Ectodermal cell (in vitro differentiated cells): ENCODE results near the gene AHCTF1.
"Not testable (repeated sequence)": the region's sequence is repeated elsewhere in the genome, so short reads cannot be mapped to it uniquely, and the experiment has no call there.

ENCODE experiments used
- H3K27ac ChIP-seq: 2 replicates; pipeline ENCODE4 v1.7.0; 2013; ENCODE audit warnings: mild to moderate bottlenecking, low read depth, low read length; ENCODE audit not compliant: insufficient read depth, poor library complexity, severe bottlenecking
- H3K27me3 ChIP-seq: 2 replicates; pipeline ENCODE4 v1.7.0; 2013; ENCODE audit warnings: mild to moderate bottlenecking, low read length; ENCODE audit not compliant: insufficient read depth, control insufficient read depth, poor library complexity, severe bottlenecking
- H3K36me3 ChIP-seq: one replicate; pipeline ENCODE4 v1.7.0; 2013; ENCODE audit warnings: low read length; ENCODE audit not compliant: control insufficient read depth, insufficient read depth
- H3K4me1 ChIP-seq: one replicate; pipeline ENCODE4 v1.7.0; 2013; ENCODE audit warnings: low read length; ENCODE audit not compliant: control insufficient read depth, insufficient read depth
- H3K4me3 ChIP-seq: 2 replicates; pipeline ENCODE4 v1.7.0; 2013; ENCODE audit warnings: low read depth, low read length, control low read depth; ENCODE audit not compliant: insufficient read depth
- H3K9me3 ChIP-seq: 2 replicates; pipeline ENCODE4 v1.7.0; 2013; ENCODE audit warnings: mild to moderate bottlenecking, low read length, moderate library complexity; ENCODE audit not compliant: control insufficient read depth
- WGBS, 2 experiments: methylation state at CpG; one replicate each; pipeline ENCODE4 v1.1.7; 2013; ENCODE audit warnings: missing lambda C conversion rate in 2 of 2; 5-methylcytosine and 5-hydroxymethylcytosine counted together

Gene AHCTF1

GRCh38 chr1:246885389-246885788, 46.4 kb downstream of the AHCTF1 start:
- not testable (repeated sequence) for H3K4me1 ChIP-seq, H3K27me3 ChIP-seq, H3K4me3 ChIP-seq, H3K9me3 ChIP-seq, H3K27ac ChIP-seq
- 91 to 100% methylated on average over 2 to 3 of the region's 5 CpGs for WGBS, 2 experiments
- H3K36me3 ChIP-seq: peaks cover 10% of the 10 kb centered on the region

DNA sequence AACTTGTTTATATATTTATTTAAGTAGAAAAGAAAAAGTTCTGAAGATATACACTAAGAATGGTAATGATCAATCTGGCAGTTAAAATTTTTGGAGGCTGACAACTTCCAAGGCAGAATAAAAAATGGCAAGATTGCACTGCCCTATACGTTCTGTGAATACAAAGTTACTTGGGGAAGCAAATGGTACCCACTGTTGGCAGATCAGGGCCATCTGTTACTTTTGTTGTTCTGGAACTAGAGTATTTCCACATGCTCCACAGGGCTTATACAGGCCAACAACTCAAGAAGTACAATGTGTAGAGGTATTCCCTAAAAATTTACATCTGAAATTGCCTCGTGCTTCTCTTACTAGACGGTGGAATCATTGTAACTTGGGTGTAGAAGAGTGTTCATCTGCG, 53.2 kb downstream of the AHCTF1 start:
- WGBS, 2 experiments: 93 to 100% methylated on average over 2 to 4 of the region's 4 CpGs
- Histone ChIP-seq H3K4me3 (no peak overlapping the region), H3K4me1 (no peaks in the 10 kb centered on the region), H3K27ac (no peak overlapping the region), H3K9me3 (no peaks in the 10 kb centered on the region), H3K36me3 (peaks cover 12% of the 10 kb centered on the region), H3K27me3 (no peaks in the 10 kb centered on the region)

GRCh38 chr1:246876431-246876830, 55.3 kb downstream of the AHCTF1 start:
- Histone ChIP-seq H3K27me3 (no peaks in the 10 kb centered on the region), H3K27ac (no peak overlapping the region), H3K36me3 (peaks cover 18% of the 10 kb centered on the region), H3K4me1 (no peaks in the 10 kb centered on the region), H3K4me3 (no peak overlapping the region), H3K9me3 (no peaks in the 10 kb centered on the region)
- WGBS, 2 experiments: 93 to 96% methylated on average over 3 of the region's 3 CpGs

GRCh38 chr1:246875041-246876026, 56.4 kb downstream of the AHCTF1 start:
- H3K36me3 ChIP-seq: peaks cover 18% of the 10 kb centered on the region
- H3K27ac ChIP-seq: no peak overlapping the region
- 92 to 93% methylated on average over 7 to 8 of the region's 8 CpGs for WGBS, 2 experiments

DNA sequence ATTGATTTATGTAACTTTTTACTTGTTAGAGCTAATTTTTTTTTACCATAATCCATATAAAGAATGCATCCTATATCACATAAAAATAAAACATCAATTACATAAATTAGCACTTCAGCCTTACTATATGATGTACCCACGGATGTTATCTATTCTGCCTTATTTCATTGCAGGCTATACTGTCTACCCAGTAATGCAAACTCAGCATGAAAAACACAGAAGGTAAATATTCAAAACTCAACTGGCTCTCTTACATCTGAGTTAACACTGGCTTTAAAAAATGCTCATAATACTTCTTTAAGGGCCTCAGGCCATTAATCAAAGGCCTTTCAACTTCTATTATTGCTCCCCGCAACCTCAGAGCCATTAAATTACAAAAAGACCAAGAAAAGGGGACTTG, 65.8 kb downstream of the AHCTF1 start:
- Histone ChIP-seq H3K27ac (no peak overlapping the region), H3K4me1 (no peaks in the 10 kb centered on the region), H3K36me3 (peaks cover 11% of the 10 kb centered on the region), H3K9me3 (no peaks in the 10 kb centered on the region), H3K27me3 (no peaks in the 10 kb centered on the region), H3K4me3 (no peak overlapping the region)
- WGBS, 2 experiments: 86 to 94% methylated on average over 2 of the region's 2 CpGs

More at GRCh38 chr1:246875041-246876026, 56.4 kb downstream of the AHCTF1 start:
- Histone ChIP-seq H3K4me3 (no peak overlapping the region), H3K4me1 (no peaks in the 10 kb centered on the region), H3K27me3 (no peaks in the 10 kb centered on the region), H3K9me3 (no peaks in the 10 kb centered on the region)

- H3K4me3 ChIP-seq: not testable (repeated sequence)
- H3K36me3 ChIP-seq: peaks cover 19% of the 10 kb centered on the region
- 95 to 96% methylated on average over 9 of the region's 9 CpGs for WGBS, 2 experiments
Observed at GRCh38 chr1:246863791-246864190, 68.0 kb downstream of the AHCTF1 start.

DNA sequence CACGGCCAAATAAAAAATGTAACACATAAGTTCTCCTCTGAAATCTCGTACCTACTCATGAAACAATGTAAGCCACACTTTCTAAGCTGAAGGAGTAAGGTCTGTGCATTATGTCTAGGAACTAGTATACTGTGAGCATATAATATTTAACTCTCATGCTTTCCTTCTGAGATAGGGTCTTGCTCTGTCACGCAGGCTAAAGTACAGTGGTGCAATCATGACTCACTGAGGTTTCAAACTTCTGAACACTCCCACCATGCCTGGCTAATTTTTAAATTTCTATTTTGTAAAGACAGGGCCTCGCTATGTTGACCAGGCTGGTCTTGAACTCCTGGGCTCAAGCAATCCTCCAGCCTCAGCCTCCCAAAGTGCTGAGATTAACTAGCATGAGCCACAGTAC, 71.3 kb downstream of the AHCTF1 start:
- no peak overlapping the region for H3K4me3 ChIP-seq
- H3K9me3 ChIP-seq: no peaks in the 10 kb centered on the region
- WGBS, 2 experiments: 95 to 98% methylated on average over 4 of the region's 4 CpGs
- H3K27ac ChIP-seq: no peak overlapping the region
- no peaks in the 10 kb centered on the region for H3K27me3 ChIP-seq
- H3K36me3 ChIP-seq: peaks cover 43% of the 10 kb centered on the region
- H3K4me1 ChIP-seq: no peaks in the 10 kb centered on the region

More at GRCh38 chr1:246863791-246864190, 68.0 kb downstream of the AHCTF1 start:
- not testable (repeated sequence) for H3K9me3 ChIP-seq, H3K27ac ChIP-seq, H3K4me1 ChIP-seq, H3K27me3 ChIP-seq

GRCh38 chr1:246856371-246856770, 75.4 kb downstream of the AHCTF1 start:
- 100% methylated on average over 1 of the region's 1 CpG for whole genome bisulfite sequencing, 2 experiments
- Histone ChIP-seq H3K4me1 (no peaks in the 10 kb centered on the region), H3K4me3 (no peak overlapping the region), H3K27ac (no peak overlapping the region), H3K36me3 (peaks cover 54% of the 10 kb centered on the region), H3K9me3 (no peaks in the 10 kb centered on the region), H3K27me3 (no peaks in the 10 kb centered on the region)

DNA sequence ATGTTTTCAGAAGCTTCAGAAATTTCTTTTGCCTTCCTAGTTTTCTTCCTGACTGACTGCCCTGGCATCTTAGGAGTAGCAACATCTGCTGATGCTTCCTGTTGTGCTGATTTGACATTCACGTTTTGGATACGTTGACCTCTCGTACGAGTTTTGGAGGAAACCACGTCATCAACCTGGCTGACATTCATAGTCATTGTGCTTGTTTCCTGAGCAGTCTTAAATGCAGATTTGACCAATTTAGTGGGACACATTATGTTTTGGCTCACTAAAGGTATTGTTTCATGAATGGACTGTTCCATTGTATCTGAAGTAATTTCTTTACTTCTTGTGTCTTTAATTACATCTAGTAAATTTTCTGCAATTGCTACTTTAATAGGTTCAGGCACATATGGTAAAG, 81.1 kb downstream of the AHCTF1 start:
- H3K36me3 ChIP-seq: peaks cover 33% of the 10 kb centered on the region
- H3K27ac ChIP-seq, H3K4me1 ChIP-seq, H3K4me3 ChIP-seq, H3K9me3 ChIP-seq, H3K27me3 ChIP-seq: not testable (repeated sequence)
- WGBS, 2 experiments: no CpG with 5 or more reads among the region's 5 CpGs

GRCh38 chr1:246843876-246844275, 87.9 kb downstream of the AHCTF1 start:
- Histone ChIP-seq H3K27me3 (no peaks in the 10 kb centered on the region), H3K27ac (no peak overlapping the region), H3K9me3 (no peaks in the 10 kb centered on the region), H3K36me3 (peaks cover 12% of the 10 kb centered on the region), H3K4me1 (no peaks in the 10 kb centered on the region), H3K4me3 (no peak overlapping the region)
- 95 to 96% methylated on average over 4 of the region's 5 CpGs for WGBS, 2 experiments
